Smooth muscle cell (in vitro differentiated cells): Measurements from ENCODE around the gene ARHGAP6. TPM values are rescaled to one million over a fixed set of nuclear protein-coding genes. Genes with fewer than 3 reads are reported as not detected.

Experiments used
- DNase-seq: peaks from one replicate; lab custom pipeline; 2025; ENCODE audit not compliant: unreplicated experiment; lab: John Stamatoyannopoulos, UW
- H2AFZ ChIP-seq: fragments of 200-600 bp; sonication (generic); 2 replicates; pipeline ENCODE4 v1.6.0; 2016; ENCODE audit warnings: antibody characterized with exemption, low read depth, mild to moderate bottlenecking
- H3F3A ChIP-seq: fragments of 200-600 bp; sonication (generic); 2 replicates; pipeline ENCODE4 v1.6.0; 2017; ENCODE audit warnings: antibody characterized with exemption, low read depth
- H3K27ac ChIP-seq: fragments of 200-600 bp; sonication (generic); 2 replicates; pipeline ENCODE4 v1.5.1; 2016; ENCODE audit warnings: low read depth, mild to moderate bottlenecking
- H3K27me3 ChIP-seq: fragments of 200-600 bp; sonication (generic); 2 replicates; pipeline ENCODE4 v1.6.1; 2016; ENCODE audit warnings: low read depth, mild to moderate bottlenecking
- H3K36me3 ChIP-seq: fragments of 200-600 bp; sonication (generic); 2 replicates; pipeline ENCODE4 v1.5.1; 2016; ENCODE audit warnings: low read depth
- H3K4me1 ChIP-seq: fragments of 200-600 bp; sonication (generic); 2 replicates; pipeline ENCODE4 v1.5.1; 2016; ENCODE audit warnings: low read depth
- H3K4me2 ChIP-seq: fragments of 200-600 bp; sonication (generic); 2 replicates; pipeline ENCODE4 v1.6.0; 2016; ENCODE audit warnings: mild to moderate bottlenecking
- H3K4me3 ChIP-seq: fragments of 200-600 bp; sonication (generic); 2 replicates; pipeline ENCODE4 v1.5.1; 2016; ENCODE audit warnings: mild to moderate bottlenecking
- H3K79me2 ChIP-seq: fragments of 200-600 bp; sonication (generic); 2 replicates; pipeline ENCODE4 v1.6.0; 2016; ENCODE audit warnings: low read depth, mild to moderate bottlenecking
- H3K9ac ChIP-seq: fragments of 200-600 bp; sonication (generic); 2 replicates; pipeline ENCODE4 v1.6.0; 2016; ENCODE audit warnings: low read depth
- H3K9me3 ChIP-seq: fragments of 200-600 bp; sonication (generic); replicated peaks from 2 replicates; pipeline ENCODE4 v1.5.1; 2016; ENCODE audit warnings: low read depth
- H4K20me1 ChIP-seq: fragments of 200-600 bp; sonication (generic); 2 replicates; pipeline ENCODE4 v1.6.0; 2016; ENCODE audit warnings: low read depth
- WGBS: methylation state at CpG from one replicate; pipeline ENCODE4 v1.1.7; 2016; ENCODE audit warnings: low lambda C conversion rate; 5-methylcytosine and 5-hydroxymethylcytosine counted together
- polyA plus RNA-seq: library from polyadenylated mRNA; unstranded; fragments of >200 nt; fragmentation: Nextera tagmentation; extraction: Ambion mirVana; gene quantifications from 2 replicates; pipeline ENCODE4 v1.2.1, GENCODE V29; 2016
- total RNA-seq: library from RNA; depleted of rRNA; stranded (reverse); fragments of >200 nt; gene quantifications from 2 replicates; pipeline ENCODE4 v1.2.3, GENCODE V29; 2014
- TF ChIP-seq, protein P1 (sequence below): fragments of 200-600 bp; sonication (generic); IDR thresholded peaks from 2 replicates; pipeline ENCODE4 v1.5.1; 2017; ENCODE audit warnings: borderline replicate concordance, mild to moderate bottlenecking, antibody characterized with exemption; ENCODE audit not compliant: insufficient read depth, poor library complexity, severe bottlenecking

ARHGAP6 gene
- total and polyA plus RNA-seq, 2 experiments from 2014 or later = 0.55 to 0.90 TPM

DNA sequence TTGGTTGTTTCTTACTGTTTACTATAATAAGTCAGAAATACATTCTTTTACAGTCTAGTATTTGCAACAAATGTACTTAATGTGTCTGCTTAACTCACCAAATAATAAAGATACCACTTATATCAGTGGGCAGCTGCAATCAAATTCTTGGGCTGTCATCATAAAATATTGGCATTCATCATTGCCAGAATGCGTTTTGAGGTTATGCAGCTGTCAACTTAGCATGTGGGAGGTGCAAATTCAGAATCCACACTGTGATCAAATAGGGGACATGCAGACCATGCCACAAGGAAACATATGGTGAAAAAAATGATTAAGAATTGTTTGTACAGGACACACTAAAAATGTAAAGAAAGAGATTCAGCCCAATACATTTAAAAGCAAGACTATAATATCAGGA is 468.0 kb downstream of the ARHGAP6 start:
- Histone ChIP-seq H4K20me1 (no peaks in the 10 kb centered on the region), H3K4me3 (no peak overlapping the region), H3K9me3 (no peaks in the 10 kb centered on the region), H3K4me1 (no peaks in the 10 kb centered on the region), H3K4me2 (no peak overlapping the region), H3F3A (no peaks in the 10 kb centered on the region), H3K36me3 (no peaks in the 10 kb centered on the region), H2AFZ (no peak overlapping the region), H3K27ac (no peak overlapping the region), H3K27me3 (no peaks in the 10 kb centered on the region), H3K79me2 (no peaks in the 10 kb centered on the region), H3K9ac (no peak overlapping the region)
- no peak for DNase-seq
- 28% methylated on average over 1 of the region's 1 CpG for WGBS
- TF ChIP-seq, protein P1, sequence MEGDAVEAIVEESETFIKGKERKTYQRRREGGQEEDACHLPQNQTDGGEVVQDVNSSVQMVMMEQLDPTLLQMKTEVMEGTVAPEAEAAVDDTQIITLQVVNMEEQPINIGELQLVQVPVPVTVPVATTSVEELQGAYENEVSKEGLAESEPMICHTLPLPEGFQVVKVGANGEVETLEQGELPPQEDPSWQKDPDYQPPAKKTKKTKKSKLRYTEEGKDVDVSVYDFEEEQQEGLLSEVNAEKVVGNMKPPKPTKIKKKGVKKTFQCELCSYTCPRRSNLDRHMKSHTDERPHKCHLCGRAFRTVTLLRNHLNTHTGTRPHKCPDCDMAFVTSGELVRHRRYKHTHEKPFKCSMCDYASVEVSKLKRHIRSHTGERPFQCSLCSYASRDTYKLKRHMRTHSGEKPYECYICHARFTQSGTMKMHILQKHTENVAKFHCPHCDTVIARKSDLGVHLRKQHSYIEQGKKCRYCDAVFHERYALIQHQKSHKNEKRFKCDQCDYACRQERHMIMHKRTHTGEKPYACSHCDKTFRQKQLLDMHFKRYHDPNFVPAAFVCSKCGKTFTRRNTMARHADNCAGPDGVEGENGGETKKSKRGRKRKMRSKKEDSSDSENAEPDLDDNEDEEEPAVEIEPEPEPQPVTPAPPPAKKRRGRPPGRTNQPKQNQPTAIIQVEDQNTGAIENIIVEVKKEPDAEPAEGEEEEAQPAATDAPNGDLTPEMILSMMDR = no peak

DNA sequence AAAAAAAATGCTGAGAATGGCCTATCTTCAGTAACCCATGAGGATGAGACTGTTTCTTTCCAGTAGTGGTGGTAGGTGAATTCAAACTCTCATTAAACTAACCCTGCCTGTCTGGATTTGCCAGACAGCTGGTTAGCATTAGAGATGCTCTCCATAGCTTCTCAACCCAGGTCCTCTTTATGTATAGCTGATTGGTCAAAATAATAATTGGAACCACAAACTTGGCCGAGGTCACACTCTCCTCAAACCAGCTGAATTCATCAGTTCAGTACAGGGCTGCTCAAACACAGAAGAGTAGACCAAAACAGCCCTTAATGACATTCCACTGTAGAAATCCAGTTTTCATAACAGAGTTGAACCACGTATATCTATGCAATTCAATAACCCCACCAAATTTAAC is 469.2 kb downstream of the ARHGAP6 start:
- Histone ChIP-seq H2AFZ (no peak overlapping the region), H3K4me3 (no peak overlapping the region), H3K27me3 (no peaks in the 10 kb centered on the region), H4K20me1 (no peaks in the 10 kb centered on the region), H3K9ac (no peak overlapping the region), H3K36me3 (no peaks in the 10 kb centered on the region), H3K9me3 (no peaks in the 10 kb centered on the region), H3K27ac (no peak overlapping the region), H3K79me2 (no peaks in the 10 kb centered on the region), H3K4me2 (no peak overlapping the region), H3K4me1 (no peaks in the 10 kb centered on the region), H3F3A (no peaks in the 10 kb centered on the region)
- no peak for DNase-seq
- TF ChIP-seq, protein P1 = no peak
- 60% methylated on average over 2 of the region's 2 CpGs for WGBS

DNA sequence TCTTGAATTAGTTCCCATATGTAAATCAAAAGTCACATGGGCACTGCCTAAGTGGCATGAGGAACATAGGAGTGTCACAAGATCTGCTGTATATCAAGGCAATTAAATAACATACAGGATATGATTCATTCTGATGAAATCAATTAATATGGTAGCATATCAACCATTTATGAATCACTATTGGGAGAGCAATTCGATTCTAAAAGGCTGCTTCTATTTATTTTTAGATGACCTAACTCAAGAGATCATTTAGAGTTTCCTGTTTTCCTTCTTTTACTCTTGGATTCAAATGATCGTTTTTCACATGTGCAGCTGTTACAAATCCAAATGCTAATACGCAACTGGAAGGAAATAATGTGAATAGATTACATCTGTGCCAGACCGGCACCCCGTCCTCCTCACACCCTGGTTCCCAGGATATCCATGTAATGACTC is 472.7 kb downstream of the ARHGAP6 start:
- DNase-seq = no peak
- H3K9ac ChIP-seq = no peak overlapping the region
- H3K79me2 ChIP-seq = no peaks in the 10 kb centered on the region
- H3K9me3 ChIP-seq = no peaks in the 10 kb centered on the region
- no peak overlapping the region for H3K27ac ChIP-seq
- no peaks in the 10 kb centered on the region for H3K4me1 ChIP-seq
- H3F3A ChIP-seq = no peaks in the 10 kb centered on the region
- H4K20me1 ChIP-seq = no peaks in the 10 kb centered on the region
- TF ChIP-seq, protein P1 = no peak
- no peak overlapping the region for H3K4me2 ChIP-seq
- 71% methylated on average over 5 of the region's 5 CpGs for WGBS
- H3K4me3 ChIP-seq = no peak overlapping the region
- no peak overlapping the region for H2AFZ ChIP-seq
- H3K27me3 ChIP-seq = no peaks in the 10 kb centered on the region
- H3K36me3 ChIP-seq = no peaks in the 10 kb centered on the region

DNA sequence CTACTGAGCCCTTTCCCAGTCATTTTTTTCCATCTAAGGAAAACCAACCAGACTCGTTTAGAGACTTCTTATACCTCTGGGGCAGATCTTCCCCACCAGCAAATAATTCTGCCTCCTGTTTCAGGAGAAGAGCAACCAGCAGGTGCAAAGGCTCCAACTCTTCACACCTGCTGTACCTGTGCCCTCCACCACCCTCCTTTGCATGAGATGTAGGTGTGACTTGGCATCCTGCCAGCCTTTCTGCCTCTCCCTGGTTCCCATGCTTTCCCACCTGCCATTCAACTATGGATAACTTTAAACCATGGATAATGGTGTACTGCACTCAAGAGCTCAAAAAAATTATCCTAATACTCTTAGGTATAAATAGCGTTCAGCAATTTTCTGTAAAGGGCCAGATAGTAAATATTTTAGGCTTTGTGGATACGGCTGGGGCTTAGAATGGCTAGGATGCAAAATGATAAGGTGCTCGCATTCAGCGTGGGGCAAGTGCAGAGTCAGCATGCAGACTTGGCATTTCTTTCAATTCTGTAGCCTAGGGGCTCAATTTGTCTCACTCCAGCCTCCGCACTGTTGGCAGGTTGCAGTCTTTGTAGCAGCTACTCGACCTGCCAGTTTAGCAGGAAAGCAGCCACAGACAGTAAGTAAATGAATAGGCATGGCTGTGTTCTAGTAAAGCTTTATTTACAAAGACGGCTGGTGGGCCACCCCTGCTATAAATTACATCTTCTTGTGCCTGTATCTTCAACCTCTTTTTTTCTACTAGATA is 474.8 kb downstream of the ARHGAP6 start:
- Histone ChIP-seq H3K27me3 (no peaks in the 10 kb centered on the region), H4K20me1 (no peaks in the 10 kb centered on the region), H3K4me3 (no peak overlapping the region), H2AFZ (no peak overlapping the region), H3K27ac (no peak overlapping the region), H3K9me3 (no peaks in the 10 kb centered on the region), H3K36me3 (no peaks in the 10 kb centered on the region), H3K4me2 (no peak overlapping the region), H3K4me1 (no peaks in the 10 kb centered on the region), H3K9ac (no peak overlapping the region), H3K79me2 (no peaks in the 10 kb centered on the region), H3F3A (no peaks in the 10 kb centered on the region)
- DNase-seq = no peak
- TF ChIP-seq, protein P1 = no peak
- 58% methylated on average over 8 of the region's 8 CpGs for whole genome bisulfite sequencing
